AG09319 (cell line): Measurements from ENCODE around the gene THUMPD1.
"Not testable (repeated sequence)": the region's sequence is repeated elsewhere in the genome, so short reads cannot be mapped to it uniquely, and the experiment has no call there.

Source experiments
- DNase-seq: peaks from one replicate; pipeline ENCODE4 v3.0.0-alpha.2; 2010; ENCODE audit warnings: low read depth; ENCODE audit errors: extremely low read depth
- CTCF ChIP-seq: IDR thresholded peaks from 2 replicates; pipeline ENCODE4 v1.5.1; 2011; ENCODE audit warnings: low read depth, mild to moderate bottlenecking, inconsistent platforms, low read length, moderate library complexity

THUMPD1 gene

GRCh38 chr16:20735490-20735889 is 6.1 kb downstream of the THUMPD1 start:
- no peak for DNase-seq
- TF ChIP-seq CTCF: no peak

- no peak for DNase-seq
- no peak for TF ChIP-seq CTCF
These were observed 6.8 kb downstream of the THUMPD1 start for GRCh38 chr16:20734782-20735181.

- no peak for TF ChIP-seq CTCF
- no peak for DNase-seq
These were observed 7.6 kb downstream of the THUMPD1 start for GRCh38 chr16:20734056-20734455.

GRCh38 chr16:20729141-20729540 is 12.5 kb downstream of the THUMPD1 start:
- no peak for TF ChIP-seq CTCF
- no peak for DNase-seq

GRCh38 chr16:20727181-20727580 is 14.4 kb downstream of the THUMPD1 start:
- TF ChIP-seq CTCF: no peak
- DNase-seq: no peak

GRCh38 chr16:20726661-20727060 is 15.0 kb downstream of the THUMPD1 start:
- DNase-seq: no peak
- TF ChIP-seq CTCF: no peak

- TF ChIP-seq CTCF: no peak
- DNase-seq: no peak
These were observed 21.4 kb downstream of the THUMPD1 start for GRCh38 chr16:20720251-20720650.

GRCh38 chr16:20717718-20718117 is 23.9 kb downstream of the THUMPD1 start:
- not testable (repeated sequence) for DNase-seq
